HepG2 (cell line): ENCODE measurements around the gene NEK6. TPM values are rescaled to one million over a fixed set of nuclear protein-coding genes. Genes with fewer than 3 reads are reported as not detected.

ENCODE experiments used
- ATAC-seq: fragments of 200-7000 bp; cut with Tn5 transposase; 3 replicates; pipeline ENCODE4 v1.9.1; 2020; ENCODE audit warnings: mild to moderate bottlenecking, moderate library complexity
- BruUV-seq: library from RNA; stranded (reverse); fragments of 400-500 nt; replicated peaks from 2 replicates; lab custom pipeline; 2021; lab: Mats Ljungman, UMichigan
- CTCF ChIA-PET: fragments of 300-600 bp; formaldehyde crosslinking; extraction: SDS; loops from one replicate; lab custom pipeline; 2021; ENCODE audit warnings: low total read pairs, inconsistent platforms, low intra/inter-chr PET ratio; lab: Yijun Ruan, JAX
- POLR2A ChIA-PET: fragments of 350-600 bp; sonication (Branson Sonifier 250); formaldehyde crosslinking; loops from one replicate; lab custom pipeline; 2020; ENCODE audit warnings: antibody characterized with exemption, inconsistent platforms; lab: Yijun Ruan, JAX
- DNase-seq: peaks from one replicate; pipeline ENCODE4 v3.0.0-alpha.2; 2015; ENCODE audit warnings: low spot score
- FAIRE-seq: peaks from 3 replicates; lab custom pipeline; 2011; peaks lifted over from hg19 to GRCh38; lab: Jason Lieb, UNC
- H2AFZ ChIP-seq: one replicate; pipeline ENCODE4 v1.6.1; 2011; ENCODE audit warnings: low read length, inconsistent platforms
- H3K27ac ChIP-seq: fragments of 300-600 bp; 3 replicates; pipeline ENCODE4 v1.8.0; 2011; ENCODE audit warnings: mixed run types, mild to moderate bottlenecking, mixed read lengths, low read length, inconsistent platforms; ENCODE audit not compliant: insufficient read depth; ENCODE audit errors: extremely low read length
- H3K27me3 ChIP-seq, 2 experiments: fragments of 200-600 bp in 1 of 2; 2 replicates in 1 of 2; 3 replicates in 1 of 2; pipeline versions ENCODE4 v1.6.0 to v1.8.0; 2011; ENCODE audit warnings: low read length in 2 of 2, mild to moderate bottlenecking in 2 of 2, moderate library complexity in 2 of 2, inconsistent platforms in 1 of 2; ENCODE audit not compliant: insufficient read depth in 2 of 2, control insufficient read depth in 1 of 2
- H3K36me3 ChIP-seq, 2 experiments: fragments of 200-600 bp in 1 of 2; replicated peaks in 1 of 2; 2 replicates in 1 of 2; 3 replicates in 1 of 2; pipeline versions ENCODE4 v1.5.1 to v1.8.0; 2011; ENCODE audit warnings: low read length in 2 of 2, inconsistent platforms in 1 of 2; ENCODE audit not compliant: insufficient read depth in 2 of 2, control insufficient read depth in 1 of 2
- H3K4me1 ChIP-seq: 2 replicates; pipeline ENCODE4 v1.5.1; 2012; ENCODE audit warnings: low read length, inconsistent platforms; ENCODE audit not compliant: insufficient read depth
- H3K4me2 ChIP-seq: 2 replicates; pipeline ENCODE4 v1.6.0; 2011; ENCODE audit warnings: low read depth, low read length, inconsistent platforms
- H3K4me3 ChIP-seq, 3 experiments: fragments of 200-600 bp in 1 of 3; sonication (generic), shearing (Covaris generic) in 1 of 3; replicated peaks in 1 of 3; 2 replicates each; pipeline ENCODE4 v1.5.1; 2011 to 2016; ENCODE audit warnings: low read length in 3 of 3, inconsistent platforms in 2 of 3, low read depth in 2 of 3, mild to moderate bottlenecking in 2 of 3, control low read depth in 1 of 3, mixed read lengths in 1 of 3; ENCODE audit not compliant: insufficient read depth in 1 of 3
- H3K79me2 ChIP-seq: one replicate; pipeline ENCODE4 v1.6.1; 2011; ENCODE audit warnings: low read length, inconsistent platforms; ENCODE audit not compliant: insufficient read depth
- H3K9ac ChIP-seq: 2 replicates; pipeline ENCODE4 v1.6.0; 2011; ENCODE audit warnings: mild to moderate bottlenecking, low read depth, low read length, inconsistent platforms; ENCODE audit not compliant: insufficient read depth
- H3K9me3 ChIP-seq: 2 replicates; pipeline ENCODE4 v1.5.1; 2012; ENCODE audit warnings: mild to moderate bottlenecking, low read length
- H4K20me1 ChIP-seq: 2 replicates; pipeline ENCODE4 v1.6.0; 2011; ENCODE audit warnings: inconsistent platforms, mild to moderate bottlenecking, low read length, moderate library complexity; ENCODE audit not compliant: insufficient read depth
- AGO2 ChIP-seq: fragments of 200-400 bp; formaldehyde crosslinking; optimal IDR thresholded peaks from 2 replicates; pipeline ENCODE3; 2017; ENCODE audit warnings: mild to moderate bottlenecking, low read depth, low read length, moderate library complexity
- ATRX ChIP-seq: sonication (generic); formaldehyde crosslinking; IDR thresholded peaks from 2 replicates; pipeline ENCODE4 v1.4.0; 2020; ENCODE audit warnings: missing genetic modification reagents, borderline replicate concordance
- MTA1 ChIP-seq: sonication (generic); formaldehyde crosslinking; IDR thresholded peaks from 2 replicates; pipeline ENCODE4 v1.4.0; 2020; ENCODE audit warnings: missing genetic modification reagents, mild to moderate bottlenecking, borderline replicate concordance
- NR2F1 ChIP-seq, 2 experiments: fragments of 450-650 bp in 1 of 2; formaldehyde crosslinking in 1 of 2; IDR thresholded peaks; 2 replicates each; pipeline versions ENCODE4 v1.5.0 to v1.6.1; 2016 to 2020; ENCODE audit warnings: mild to moderate bottlenecking in 1 of 2, missing compliant biosample characterization in 1 of 2, missing genetic modification reagents in 1 of 2, moderate library complexity in 1 of 2
- RBM22 ChIP-seq: fragments of 200-400 bp; formaldehyde crosslinking; optimal IDR thresholded peaks from 2 replicates; pipeline ENCODE3; 2017; ENCODE audit warnings: mild to moderate bottlenecking, low read length, moderate library complexity
- ZBTB33 ChIP-seq: sonication (generic); formaldehyde crosslinking; IDR thresholded peaks from 2 replicates; pipeline ENCODE4 v1.4.0; 2020; ENCODE audit warnings: missing genetic modification reagents
- ZNF263 ChIP-seq: sonication (generic); formaldehyde crosslinking; IDR thresholded peaks from 2 replicates; pipeline ENCODE4 v1.4.0; 2020; ENCODE audit warnings: missing genetic modification reagents
- ZNF264 ChIP-seq: sonication (generic); formaldehyde crosslinking; IDR thresholded peaks from 2 replicates; pipeline ENCODE4 v1.4.0; 2020; ENCODE audit warnings: missing genetic modification reagents
- WGBS: methylation state at CpG from one replicate; pipeline ENCODE4 v1.1.6; 2017; ENCODE audit warnings: low lambda C conversion rate; 5-methylcytosine and 5-hydroxymethylcytosine counted together
- in situ Hi-C: cut with HindIII; loops from 2 replicates; pipeline ENCODE4 v1.10.0; 2017; ENCODE audit warnings: low pct_unique_long_range_greater_than_20kb; ENCODE audit not compliant: extremely low pct_ligation_motif_present
- intact Hi-C: fragments of 100-400 bp; cut with micrococcal nuclease; formaldehyde crosslinking; loops from one replicate; pipeline ENCODE4 v1.10.0; 2022; ENCODE audit not compliant: unreplicated experiment
- polyA plus RNA-seq, 8 experiments: library from polyadenylated mRNA; depleted of rRNA in 3 of 8; stranded (reverse) in 7 of 8; unstranded in 1 of 8; fragments of >200 nt; fragmentation: Illumina TruSeq in 4 of 8; extraction: Trizol in 4 of 8; gene quantifications; 2 replicates each; pipeline versions ENCODE4 v1.2.1 to v1.2.3, GENCODE V29; 2011 to 2016; ENCODE audit warnings: low read depth in 4 of 8, missing spikeins in 1 of 8, mixed read lengths in 1 of 8; ENCODE audit not compliant: insufficient read depth in 1 of 8
- total RNA-seq, 5 experiments: library from RNA; depleted of rRNA; stranded (reverse); fragments of >200 nt; fragmentation: Illumina TruSeq; extraction: Trizol; gene quantifications; 2 replicates each; pipeline ENCODE4 v1.2.3, GENCODE V29; 2016; ENCODE audit warnings: low read depth in 1 of 5

The NEK6 gene
- total and polyA plus RNA-seq, 2 of the 13 experiments (the other 11 are each of a cell fraction or from before 2014, with no cell fraction given) = 30.4 to 119 TPM

DNA sequence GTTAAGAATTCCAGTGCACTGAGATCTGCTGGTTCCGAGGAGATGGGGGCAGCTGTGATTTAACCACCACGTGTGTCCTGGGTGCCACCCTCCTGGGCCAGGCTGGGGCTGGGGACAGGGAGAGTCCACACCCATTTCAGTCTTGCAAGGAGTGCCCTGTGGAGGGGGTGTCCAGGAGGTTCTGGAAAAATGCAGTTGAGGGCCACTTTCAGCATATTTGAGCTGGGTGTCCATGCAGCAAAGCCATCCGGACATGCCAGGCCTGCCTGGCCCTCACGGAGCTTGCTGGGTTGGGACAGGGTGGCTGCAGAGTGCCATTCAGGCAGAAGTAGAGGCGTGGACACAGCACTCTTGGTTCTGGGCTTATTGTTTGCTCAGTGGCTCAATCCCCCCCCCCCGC, 68.1 kb downstream of the NEK6 start (continued):
- no peak for TF ChIP-seq ZBTB33 (CRISPR knock-in tag)

DNA sequence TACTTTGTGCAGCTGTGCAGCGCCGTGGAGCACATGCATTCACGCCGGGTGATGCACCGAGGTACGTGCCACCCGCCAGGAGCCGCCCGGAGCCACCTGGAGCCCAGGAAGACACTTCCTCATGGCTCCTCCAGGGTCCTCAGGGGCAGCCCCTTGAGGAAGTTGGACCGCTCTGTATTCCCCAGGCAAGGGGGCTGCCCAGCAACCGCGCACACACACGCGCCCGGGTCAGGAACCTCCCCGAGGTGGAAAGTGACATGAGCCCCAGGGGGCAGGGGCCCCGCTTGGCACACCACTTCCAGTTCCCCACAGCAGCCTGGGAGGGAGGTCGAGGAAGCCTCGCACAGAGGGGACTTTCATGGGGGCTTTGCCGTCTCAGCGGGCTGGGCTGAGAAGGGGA, 68.6 kb downstream of the NEK6 start:
- H3K4me3 ChIP-seq = no peak overlapping the region
- no TSS peak for BruUV-seq
- ATAC-seq (no peak), FAIRE-seq (no peak), DNase-seq (no peak)
- H3K27ac ChIP-seq = no peak overlapping the region
- no peak overlapping the region for H3K9ac ChIP-seq
- intact Hi-C loops = no loop called here
- H3K4me1 ChIP-seq = no peaks in the 10 kb centered on the region
- in situ Hi-C loops = no loop called here
- H3K79me2 ChIP-seq = no peaks in the 10 kb centered on the region
- H3K27me3 ChIP-seq = no peaks in the 10 kb centered on the region
- WGBS = 100% methylated on average over 5 of the region's 21 CpGs
- no peaks in the 10 kb centered on the region for H4K20me1 ChIP-seq
- H3K9me3 ChIP-seq = no peaks in the 10 kb centered on the region
- no peak overlapping the region for H2AFZ ChIP-seq
- no peak overlapping the region for H3K4me2 ChIP-seq
- peaks cover 52 to 80% of the 10 kb centered on the region in 2 experiments for H3K36me3 ChIP-seq
- TF ChIP-seq NR2F1 (CRISPR knock-in tag; IDR thresholded peaks at IDR 0.05) = no peak
- no peak for TF ChIP-seq ATRX (CRISPR knock-in tag)
- peak; percentile 15 for TF ChIP-seq RBM22
- TF ChIP-seq MTA1 (CRISPR knock-in tag) = no peak
- no peak for TF ChIP-seq ZNF264 (CRISPR knock-in tag)
- TF ChIP-seq AGO2 = peak; percentile 68
- TF ChIP-seq ZNF263 (CRISPR knock-in tag) = no peak
- CTCF ChIA-PET = no interaction called here
- POLR2A ChIA-PET = no interaction called here
